HepG2 (cell line): ENCODE measurements around the gene CSMD2. TPM values are rescaled to one million over a fixed set of nuclear protein-coding genes. Genes with fewer than 3 reads are reported as not detected.

Source experiments
- ATAC-seq: fragments of 200-7000 bp; cut with Tn5 transposase; 3 replicates; pipeline ENCODE4 v1.9.1; 2020; ENCODE audit warnings: mild to moderate bottlenecking, moderate library complexity
- BruUV-seq: library from RNA; stranded (reverse); fragments of 400-500 nt; replicated peaks from 2 replicates; lab custom pipeline; 2021; lab: Mats Ljungman, UMichigan
- CTCF ChIA-PET: fragments of 300-600 bp; formaldehyde crosslinking; extraction: SDS; loops from one replicate; lab custom pipeline; 2021; ENCODE audit warnings: low total read pairs, inconsistent platforms, low intra/inter-chr PET ratio; lab: Yijun Ruan, JAX
- POLR2A ChIA-PET: fragments of 350-600 bp; sonication (Branson Sonifier 250); formaldehyde crosslinking; loops from one replicate; lab custom pipeline; 2020; ENCODE audit warnings: antibody characterized with exemption, inconsistent platforms; lab: Yijun Ruan, JAX
- DNase-seq: peaks from one replicate; pipeline ENCODE4 v3.0.0-alpha.2; 2015; ENCODE audit warnings: low spot score
- FAIRE-seq: peaks from 3 replicates; lab custom pipeline; 2011; peaks lifted over from hg19 to GRCh38; lab: Jason Lieb, UNC
- H2AFZ ChIP-seq: one replicate; pipeline ENCODE4 v1.6.1; 2011; ENCODE audit warnings: low read length, inconsistent platforms
- H3K27ac ChIP-seq: fragments of 300-600 bp; 3 replicates; pipeline ENCODE4 v1.8.0; 2011; ENCODE audit warnings: mixed run types, mild to moderate bottlenecking, mixed read lengths, low read length, inconsistent platforms; ENCODE audit not compliant: insufficient read depth; ENCODE audit errors: extremely low read length
- H3K27me3 ChIP-seq, 2 experiments: fragments of 200-600 bp in 1 of 2; 2 replicates in 1 of 2; 3 replicates in 1 of 2; pipeline versions ENCODE4 v1.6.0 to v1.8.0; 2011; ENCODE audit warnings: low read length in 2 of 2, mild to moderate bottlenecking in 2 of 2, moderate library complexity in 2 of 2, inconsistent platforms in 1 of 2; ENCODE audit not compliant: insufficient read depth in 2 of 2, control insufficient read depth in 1 of 2
- H3K36me3 ChIP-seq, 2 experiments: fragments of 200-600 bp in 1 of 2; replicated peaks in 1 of 2; 2 replicates in 1 of 2; 3 replicates in 1 of 2; pipeline versions ENCODE4 v1.5.1 to v1.8.0; 2011; ENCODE audit warnings: low read length in 2 of 2, inconsistent platforms in 1 of 2; ENCODE audit not compliant: insufficient read depth in 2 of 2, control insufficient read depth in 1 of 2
- H3K4me1 ChIP-seq: 2 replicates; pipeline ENCODE4 v1.5.1; 2012; ENCODE audit warnings: low read length, inconsistent platforms; ENCODE audit not compliant: insufficient read depth
- H3K4me2 ChIP-seq: 2 replicates; pipeline ENCODE4 v1.6.0; 2011; ENCODE audit warnings: low read depth, low read length, inconsistent platforms
- H3K4me3 ChIP-seq, 3 experiments: fragments of 200-600 bp in 1 of 3; sonication (generic), shearing (Covaris generic) in 1 of 3; replicated peaks in 1 of 3; 2 replicates each; pipeline ENCODE4 v1.5.1; 2011 to 2016; ENCODE audit warnings: low read length in 3 of 3, inconsistent platforms in 2 of 3, low read depth in 2 of 3, mild to moderate bottlenecking in 2 of 3, control low read depth in 1 of 3, mixed read lengths in 1 of 3; ENCODE audit not compliant: insufficient read depth in 1 of 3
- H3K79me2 ChIP-seq: one replicate; pipeline ENCODE4 v1.6.1; 2011; ENCODE audit warnings: low read length, inconsistent platforms; ENCODE audit not compliant: insufficient read depth
- H3K9ac ChIP-seq: 2 replicates; pipeline ENCODE4 v1.6.0; 2011; ENCODE audit warnings: mild to moderate bottlenecking, low read depth, low read length, inconsistent platforms; ENCODE audit not compliant: insufficient read depth
- H3K9me3 ChIP-seq: 2 replicates; pipeline ENCODE4 v1.5.1; 2012; ENCODE audit warnings: mild to moderate bottlenecking, low read length
- H4K20me1 ChIP-seq: 2 replicates; pipeline ENCODE4 v1.6.0; 2011; ENCODE audit warnings: inconsistent platforms, mild to moderate bottlenecking, low read length, moderate library complexity; ENCODE audit not compliant: insufficient read depth
- AKAP8 ChIP-seq: sonication (generic); formaldehyde crosslinking; IDR thresholded peaks from 2 replicates; pipeline ENCODE4 v1.5.1; 2020; ENCODE audit warnings: mild to moderate bottlenecking, missing genetic modification reagents
- CHD2 ChIP-seq: IDR thresholded peaks from 2 replicates; pipeline ENCODE4 v1.6.1; 2011; ENCODE audit warnings: low read depth, low read length, improper control_type of control experiment
- HIVEP1 ChIP-seq: sonication (generic); formaldehyde crosslinking; IDR thresholded peaks from 2 replicates; pipeline ENCODE4 v1.4.0; 2020; ENCODE audit warnings: mild to moderate bottlenecking, missing genetic modification reagents
- MED8 ChIP-seq: sonication (generic); formaldehyde crosslinking; IDR thresholded peaks from 2 replicates; pipeline ENCODE4 v1.8.1; 2023; ENCODE audit warnings: mild to moderate bottlenecking, missing genetic modification reagents; ENCODE audit not compliant: insufficient replicate concordance
- NFIB ChIP-seq: sonication (generic); formaldehyde crosslinking; IDR thresholded peaks from 2 replicates; pipeline ENCODE4 v1.9.0; 2021; ENCODE audit warnings: missing genetic modification reagents, mild to moderate bottlenecking, borderline replicate concordance
- NR1H2 ChIP-seq: sonication (generic); formaldehyde crosslinking; IDR thresholded peaks from 2 replicates; pipeline ENCODE4 v1.8.1; 2022; ENCODE audit warnings: low read depth, missing genetic modification reagents, borderline replicate concordance
- PBX2 ChIP-seq: IDR thresholded peaks from 2 replicates; pipeline ENCODE4 v1.6.1; 2016; ENCODE audit warnings: control low read depth
- RAD21 ChIP-seq: fragments of 450-650 bp; formaldehyde crosslinking; IDR thresholded peaks from 2 replicates; pipeline ENCODE4 v1.5.0; 2020; ENCODE audit warnings: mild to moderate bottlenecking
- SOX13 ChIP-seq, 3 experiments: fragments of 450-650 bp in 1 of 3; sonication (generic) in 1 of 3; formaldehyde crosslinking in 1 of 3; IDR thresholded peaks in 2 of 3; conservative IDR thresholded peaks in 1 of 3; 2 replicates each; pipeline versions ENCODE4 v1.5.0 to v1.6.1; 2016 to 2020; ENCODE audit warnings: antibody characterized with exemption in 1 of 3, mild to moderate bottlenecking in 1 of 3, missing compliant biosample characterization in 1 of 3, missing genetic modification reagents in 1 of 3, moderate library complexity in 1 of 3
- SOX6 ChIP-seq, 2 experiments: fragments of 450-650 bp in 1 of 2; sonication (generic) in 1 of 2; formaldehyde crosslinking in 1 of 2; IDR thresholded peaks; 2 replicates each; pipeline versions ENCODE4 v1.4.0 to v1.6.1; 2017 to 2020; ENCODE audit warnings: antibody characterized with exemption in 1 of 2, mild to moderate bottlenecking in 1 of 2, missing genetic modification reagents in 1 of 2
- ZBTB42 ChIP-seq: sonication (generic); formaldehyde crosslinking; IDR thresholded peaks from 2 replicates; pipeline ENCODE4 v1.5.0; 2020; ENCODE audit warnings: mild to moderate bottlenecking, missing genetic modification reagents
- ZNF337 ChIP-seq: sonication (generic); formaldehyde crosslinking; IDR thresholded peaks from 2 replicates; pipeline ENCODE4 v1.5.1; 2020; ENCODE audit warnings: missing genetic modification reagents, low read depth, mild to moderate bottlenecking, borderline replicate concordance
- ZNF598 ChIP-seq: sonication (generic); formaldehyde crosslinking; IDR thresholded peaks from 2 replicates; pipeline ENCODE4 v1.5.1; 2020; ENCODE audit warnings: mild to moderate bottlenecking, missing genetic modification reagents, borderline replicate concordance
- WGBS: methylation state at CpG from one replicate; pipeline ENCODE4 v1.1.6; 2017; ENCODE audit warnings: low lambda C conversion rate; 5-methylcytosine and 5-hydroxymethylcytosine counted together
- in situ Hi-C: cut with HindIII; loops from 2 replicates; pipeline ENCODE4 v1.10.0; 2017; ENCODE audit warnings: low pct_unique_long_range_greater_than_20kb; ENCODE audit not compliant: extremely low pct_ligation_motif_present
- intact Hi-C: fragments of 100-400 bp; cut with micrococcal nuclease; formaldehyde crosslinking; loops from one replicate; pipeline ENCODE4 v1.10.0; 2022; ENCODE audit not compliant: unreplicated experiment
- polyA plus RNA-seq, 8 experiments: library from polyadenylated mRNA; depleted of rRNA in 3 of 8; stranded (reverse) in 7 of 8; unstranded in 1 of 8; fragments of >200 nt; fragmentation: Illumina TruSeq in 4 of 8; extraction: Trizol in 4 of 8; gene quantifications; 2 replicates each; pipeline versions ENCODE4 v1.2.1 to v1.2.3, GENCODE V29; 2011 to 2016; ENCODE audit warnings: low read depth in 4 of 8, missing spikeins in 1 of 8, mixed read lengths in 1 of 8; ENCODE audit not compliant: insufficient read depth in 1 of 8
- total RNA-seq, 5 experiments: library from RNA; depleted of rRNA; stranded (reverse); fragments of >200 nt; fragmentation: Illumina TruSeq; extraction: Trizol; gene quantifications; 2 replicates each; pipeline ENCODE4 v1.2.3, GENCODE V29; 2016; ENCODE audit warnings: low read depth in 1 of 5
- TF ChIP-seq, protein P1 (sequence below): sonication (generic); formaldehyde crosslinking; IDR thresholded peaks from 2 replicates; pipeline ENCODE4 v1.9.0; 2021; ENCODE audit warnings: missing genetic modification reagents, mild to moderate bottlenecking, borderline replicate concordance

Gene CSMD2
- total and polyA plus RNA-seq, 2 of the 13 experiments (the other 11 are each of a cell fraction or from before 2014, with no cell fraction given): not detected

GRCh38 chr1:34087986-34088385, 77.0 kb downstream of the CSMD2 start (continued):
- no peak for TF ChIP-seq NR1H2 (CRISPR knock-in tag)
- TF ChIP-seq ZNF337 (CRISPR knock-in tag): no peak
- TF ChIP-seq AKAP8 (CRISPR knock-in tag): no peak

DNA sequence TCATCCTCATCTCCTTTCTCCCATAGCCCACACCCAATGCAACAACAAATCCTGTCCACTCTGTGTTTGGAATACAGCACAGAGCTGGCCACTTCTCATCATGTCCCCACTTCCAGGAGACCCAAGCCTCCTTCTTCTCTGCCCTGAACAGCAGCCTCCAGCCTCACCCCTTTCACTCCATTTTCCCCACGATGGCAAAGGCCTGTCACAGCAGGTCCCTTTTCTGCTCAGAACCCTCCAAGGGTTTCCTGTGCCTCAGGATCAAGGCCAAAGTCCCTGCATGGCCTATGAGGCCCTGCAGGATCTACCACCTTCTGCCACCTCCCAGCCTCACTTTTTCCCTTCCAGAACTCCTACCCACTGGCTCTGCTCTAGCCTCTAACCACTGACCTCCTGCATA, 78.5 kb downstream of the CSMD2 start:
- no TSS peak for BruUV-seq
- POLR2A ChIA-PET: no interaction called here
- no peaks in the 10 kb centered on the region for H4K20me1 ChIP-seq
- WGBS: 0% methylated on average over 1 of the region's 1 CpG
- TF ChIP-seq ZBTB42 (CRISPR knock-in tag): no peak
- TF ChIP-seq HIVEP1 (CRISPR knock-in tag): no peak
- TF ChIP-seq ZNF598: no peak
- TF ChIP-seq SOX6 (IDR thresholded peaks at IDR 0.05): no peak
- TF ChIP-seq SOX6 (CRISPR knock-in tag; IDR thresholded peaks at IDR 0.05): no peak
- TF ChIP-seq CHD2: no peak
- TF ChIP-seq, protein P1, sequence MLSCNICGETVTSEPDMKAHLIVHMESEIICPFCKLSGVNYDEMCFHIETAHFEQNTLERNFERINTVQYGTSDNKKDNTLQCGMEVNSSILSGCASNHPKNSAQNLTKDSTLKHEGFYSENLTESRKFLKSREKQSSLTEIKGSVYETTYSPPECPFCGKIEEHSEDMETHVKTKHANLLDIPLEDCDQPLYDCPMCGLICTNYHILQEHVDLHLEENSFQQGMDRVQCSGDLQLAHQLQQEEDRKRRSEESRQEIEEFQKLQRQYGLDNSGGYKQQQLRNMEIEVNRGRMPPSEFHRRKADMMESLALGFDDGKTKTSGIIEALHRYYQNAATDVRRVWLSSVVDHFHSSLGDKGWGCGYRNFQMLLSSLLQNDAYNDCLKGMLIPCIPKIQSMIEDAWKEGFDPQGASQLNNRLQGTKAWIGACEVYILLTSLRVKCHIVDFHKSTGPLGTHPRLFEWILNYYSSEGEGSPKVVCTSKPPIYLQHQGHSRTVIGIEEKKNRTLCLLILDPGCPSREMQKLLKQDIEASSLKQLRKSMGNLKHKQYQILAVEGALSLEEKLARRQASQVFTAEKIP (CRISPR knock-in tag): no peak
- TF ChIP-seq PBX2 (CRISPR knock-in tag): no peak
- no peak for TF ChIP-seq MED8
- TF ChIP-seq NFIB (CRISPR knock-in tag): no peak
- TF ChIP-seq SOX13 (IDR thresholded peaks at IDR 0.05): no peak
- no peak for TF ChIP-seq SOX13 (CRISPR knock-in tag; conservative IDR thresholded peaks at IDR 0.05 in 1 of 2, IDR thresholded peaks at IDR 0.05 in 1 of 2)
- no peak for TF ChIP-seq RAD21 (CRISPR knock-in tag)
- no peak overlapping the region for H3K27ac ChIP-seq
- CTCF ChIA-PET: no interaction called here
- DNase-seq: no peak
- peaks cover under 1% of the 10 kb centered on the region; the same call in 1 of the 2 replicates for H3K9me3 ChIP-seq
- FAIRE-seq: no peak
- intact Hi-C loops (no loop called here), in situ Hi-C loops (no loop called here)
- H3K36me3 ChIP-seq: no peaks in the 10 kb centered on the region
- no peak overlapping the region for H3K4me3 ChIP-seq
- ATAC-seq: no peak
- no peaks in the 10 kb centered on the region for H3K79me2 ChIP-seq
- H2AFZ ChIP-seq: no peak overlapping the region
- H3K4me1 ChIP-seq: no peaks in the 10 kb centered on the region
- no peak overlapping the region for H3K4me2 ChIP-seq
- no peak overlapping the region for H3K9ac ChIP-seq
- H3K27me3 ChIP-seq: 0 out of 5 replicates have a peak, but pooled peaks cover 0 to 6% of the 10 kb centered on the region in 2 experiments
